DND-41 (cell line): ENCODE results near the gene ZNF544.

Experiments
- ATAC-seq: fragments of 200-7000 bp; cut with Tn5 transposase; 3 replicates; pipeline ENCODE4 v1.9.1; 2021; ENCODE audit warnings: low read depth; ENCODE audit not compliant: insufficient read depth
- DNase-seq: peaks from one replicate; pipeline ENCODE4 v3.0.0-alpha.2; 2020
- H2AFZ ChIP-seq: 2 replicates; pipeline ENCODE4 v1.6.0; 2012; ENCODE audit warnings: low read depth, low read length
- H3K27ac ChIP-seq: 2 replicates; pipeline ENCODE4 v1.5.1; 2012; ENCODE audit warnings: low read length, inconsistent platforms
- H3K27me3 ChIP-seq: fragments of 200-600 bp; sonication (generic); 2 replicates; pipeline ENCODE4 v1.6.0; 2012; ENCODE audit warnings: low read length, mild to moderate bottlenecking, inconsistent platforms; ENCODE audit not compliant: insufficient read depth, poor library complexity
- H3K36me3 ChIP-seq: 2 replicates; pipeline ENCODE4 v1.5.1; 2012; ENCODE audit warnings: low read length, inconsistent platforms; ENCODE audit not compliant: insufficient read depth
- H3K4me1 ChIP-seq: 2 replicates; pipeline ENCODE4 v1.5.1; 2012; ENCODE audit warnings: mild to moderate bottlenecking, low read length; ENCODE audit not compliant: insufficient read depth
- H3K4me2 ChIP-seq: 2 replicates; pipeline ENCODE4 v1.6.0; 2012; ENCODE audit warnings: mild to moderate bottlenecking, moderate library complexity, low read length, inconsistent platforms; ENCODE audit not compliant: insufficient read depth
- H3K4me3 ChIP-seq, 2 experiments: fragments of 200-600 bp in 1 of 2; shearing (Covaris generic) in 1 of 2; 2 replicates each; pipeline ENCODE4 v1.5.1; 2012 to 2016; ENCODE audit warnings: inconsistent platforms in 2 of 2, low read length in 2 of 2, mild to moderate bottlenecking in 2 of 2, low read depth in 1 of 2, moderate library complexity in 1 of 2
- H3K79me2 ChIP-seq: 2 replicates; pipeline ENCODE4 v1.6.0; 2012; ENCODE audit warnings: low read length, inconsistent platforms; ENCODE audit not compliant: insufficient read depth
- H3K9ac ChIP-seq: 2 replicates; pipeline ENCODE4 v1.6.0; 2012; ENCODE audit warnings: low read depth, mild to moderate bottlenecking, inconsistent platforms, low read length, moderate library complexity
- H3K9me3 ChIP-seq: 2 replicates; pipeline ENCODE4 v1.5.1; 2012; ENCODE audit warnings: low read length, moderate library complexity, mild to moderate bottlenecking, inconsistent platforms; ENCODE audit not compliant: insufficient read depth, severe bottlenecking
- H4K20me1 ChIP-seq: 2 replicates; pipeline ENCODE4 v1.6.0; 2012; ENCODE audit warnings: low read length; ENCODE audit not compliant: insufficient read depth
- EZH2 ChIP-seq: IDR thresholded peaks from 3 replicates; pipeline ENCODE4 v1.6.1; 2012; ENCODE audit warnings: borderline replicate concordance, low read depth, mild to moderate bottlenecking, moderate library complexity, low read length, inconsistent platforms; ENCODE audit not compliant: severe bottlenecking
- TF ChIP-seq, protein P1 (sequence below): IDR thresholded peaks from 2 replicates; pipeline ENCODE4 v1.5.1; 2012; ENCODE audit warnings: borderline replicate concordance, low read length, moderate library complexity, mild to moderate bottlenecking; ENCODE audit not compliant: poor library complexity, severe bottlenecking; ENCODE audit errors: extremely low read depth

ZNF544 gene

DNA sequence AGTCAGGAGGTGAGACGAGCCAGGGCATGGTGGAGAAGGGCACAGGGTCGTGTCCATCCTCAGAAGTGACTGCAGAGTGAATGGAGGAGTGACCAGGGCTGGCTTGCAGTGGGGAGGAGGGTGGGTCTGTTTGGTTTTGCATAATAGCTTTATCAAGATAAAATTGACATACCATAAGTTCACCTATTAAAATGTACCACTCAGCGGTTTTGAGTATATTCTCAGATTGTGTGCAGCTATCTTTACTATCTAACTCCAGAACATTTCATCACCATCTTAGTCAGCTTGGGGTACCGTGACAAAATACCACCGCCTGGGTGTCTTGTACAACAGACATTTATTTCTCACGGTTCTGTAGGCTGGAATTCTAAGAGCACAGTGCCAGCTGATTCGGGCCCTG lies 63.2 kb downstream of the ZNF544 start:
- Histone ChIP-seq H3K9me3 (no peaks in the 10 kb centered on the region), H2AFZ (no peak overlapping the region), H3K4me2 (no peak overlapping the region), H3K27ac (no peak overlapping the region), H3K79me2 (peaks cover 11% of the 10 kb centered on the region), H4K20me1 (no peaks in the 10 kb centered on the region), H3K9ac (no peak overlapping the region), H3K36me3 (peaks cover 90% of the 10 kb centered on the region), H3K4me1 (no peaks in the 10 kb centered on the region), H3K4me3 (no peak overlapping the region), H3K27me3 (no peaks in the 10 kb centered on the region)
- ATAC-seq: no peak
- DNase-seq: no peak
- TF ChIP-seq, protein P1, sequence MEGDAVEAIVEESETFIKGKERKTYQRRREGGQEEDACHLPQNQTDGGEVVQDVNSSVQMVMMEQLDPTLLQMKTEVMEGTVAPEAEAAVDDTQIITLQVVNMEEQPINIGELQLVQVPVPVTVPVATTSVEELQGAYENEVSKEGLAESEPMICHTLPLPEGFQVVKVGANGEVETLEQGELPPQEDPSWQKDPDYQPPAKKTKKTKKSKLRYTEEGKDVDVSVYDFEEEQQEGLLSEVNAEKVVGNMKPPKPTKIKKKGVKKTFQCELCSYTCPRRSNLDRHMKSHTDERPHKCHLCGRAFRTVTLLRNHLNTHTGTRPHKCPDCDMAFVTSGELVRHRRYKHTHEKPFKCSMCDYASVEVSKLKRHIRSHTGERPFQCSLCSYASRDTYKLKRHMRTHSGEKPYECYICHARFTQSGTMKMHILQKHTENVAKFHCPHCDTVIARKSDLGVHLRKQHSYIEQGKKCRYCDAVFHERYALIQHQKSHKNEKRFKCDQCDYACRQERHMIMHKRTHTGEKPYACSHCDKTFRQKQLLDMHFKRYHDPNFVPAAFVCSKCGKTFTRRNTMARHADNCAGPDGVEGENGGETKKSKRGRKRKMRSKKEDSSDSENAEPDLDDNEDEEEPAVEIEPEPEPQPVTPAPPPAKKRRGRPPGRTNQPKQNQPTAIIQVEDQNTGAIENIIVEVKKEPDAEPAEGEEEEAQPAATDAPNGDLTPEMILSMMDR: no peak
- no peak for TF ChIP-seq EZH2

DNA sequence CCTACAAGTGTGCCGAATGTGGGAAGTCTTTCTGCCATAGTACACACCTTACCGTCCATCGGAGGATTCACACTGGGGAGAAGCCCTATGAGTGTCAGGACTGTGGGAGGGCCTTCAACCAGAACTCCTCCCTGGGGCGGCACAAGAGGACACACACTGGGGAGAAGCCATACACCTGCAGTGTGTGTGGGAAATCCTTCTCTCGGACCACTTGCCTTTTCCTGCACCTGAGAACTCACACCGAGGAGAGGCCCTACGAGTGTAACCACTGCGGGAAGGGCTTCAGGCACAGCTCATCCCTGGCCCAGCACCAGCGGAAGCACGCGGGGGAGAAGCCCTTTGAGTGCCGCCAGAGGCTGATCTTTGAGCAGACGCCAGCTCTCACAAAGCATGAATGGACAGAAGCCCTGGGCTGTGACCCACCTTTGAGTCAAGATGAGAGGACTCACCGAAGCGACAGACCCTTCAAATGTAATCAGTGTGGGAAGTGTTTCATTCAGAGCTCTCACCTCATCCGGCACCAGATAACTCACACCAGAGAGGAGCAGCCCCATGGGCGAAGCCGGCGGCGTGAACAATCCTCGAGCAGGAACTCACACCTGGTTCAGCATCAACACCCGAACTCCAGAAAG lies 66.1 kb downstream of the ZNF544 start:
- H3K79me2 ChIP-seq: peaks cover 19% of the 10 kb centered on the region
- no peak overlapping the region for H3K4me3 ChIP-seq
- no peak overlapping the region for H3K9ac ChIP-seq
- H3K36me3 ChIP-seq: peaks cover 83% of the 10 kb centered on the region
- H3K27ac ChIP-seq: no peak overlapping the region
- H3K9me3 ChIP-seq: no peaks in the 10 kb centered on the region
- no peaks in the 10 kb centered on the region; the same call in 1 of the 2 replicates for H4K20me1 ChIP-seq
- ATAC-seq (no peak), DNase-seq (no peak)
- H3K4me1 ChIP-seq: no peaks in the 10 kb centered on the region
- no peaks in the 10 kb centered on the region for H3K27me3 ChIP-seq
- H2AFZ ChIP-seq: no peak overlapping the region
- TF ChIP-seq, protein P1: no peak
- TF ChIP-seq EZH2: no peak
- no peak overlapping the region for H3K4me2 ChIP-seq

DNA sequence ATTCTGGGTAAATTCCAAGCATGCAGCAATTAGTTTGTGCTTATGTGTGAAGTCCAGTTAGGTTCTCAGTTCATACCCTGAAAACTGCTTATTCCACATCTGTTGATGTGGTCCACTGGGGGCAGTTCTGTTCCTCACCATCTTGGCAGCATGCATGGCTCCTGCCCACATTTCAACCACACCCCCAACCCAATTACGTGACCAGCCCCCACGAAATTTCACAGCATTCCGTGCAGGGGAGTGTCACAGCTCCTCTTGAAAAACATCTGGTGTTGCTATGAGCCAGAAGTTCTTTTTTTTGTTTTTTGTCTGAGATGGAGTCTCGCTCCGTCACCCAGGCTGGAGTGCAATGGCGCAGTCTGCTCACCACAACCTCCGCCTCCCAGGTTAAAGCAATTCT lies 67.4 kb downstream of the ZNF544 start:
- ATAC-seq (no peak), DNase-seq (no peak)
- H3K4me3 ChIP-seq: no peak overlapping the region
- peaks cover 88% of the 10 kb centered on the region for H3K36me3 ChIP-seq
- no peaks in the 10 kb centered on the region; the same call in 1 of the 2 replicates for H4K20me1 ChIP-seq
- no peak overlapping the region for H3K4me2 ChIP-seq
- no peaks in the 10 kb centered on the region for H3K4me1 ChIP-seq
- H2AFZ ChIP-seq: no peak overlapping the region
- H3K9ac ChIP-seq: no peak overlapping the region
- peaks cover 28% of the 10 kb centered on the region; the same call in 1 of the 2 replicates for H3K79me2 ChIP-seq
- no peak overlapping the region for H3K27ac ChIP-seq
- TF ChIP-seq EZH2: no peak
- TF ChIP-seq, protein P1: no peak
- no peaks in the 10 kb centered on the region for H3K27me3 ChIP-seq
- no peaks in the 10 kb centered on the region for H3K9me3 ChIP-seq
